Endometrial microvascular endothelial cells (primary cell): ENCODE results near the gene CALCA. TPM values are rescaled to one million over a fixed set of nuclear protein-coding genes. Genes with fewer than 3 reads are reported as not detected.

Experiments
- in situ Hi-C: cut with HindIII; loops from 2 replicates; pipeline ENCODE4 v1.10.0; 2017; ENCODE audit warnings: low sequenced_read_pairs, low pct_unique_long_range_greater_than_20kb; ENCODE audit errors: inconsistent ontology term
- total RNA-seq: library from RNA; depleted of rRNA; stranded (reverse); fragments of >200 nt; gene quantifications from one replicate; pipeline ENCODE4 v1.2.3, GENCODE V29; 2015; ENCODE audit errors: inconsistent ontology term

Gene CALCA
- total RNA-seq, 1 donor from 2014 or later, result not detected

DNA sequence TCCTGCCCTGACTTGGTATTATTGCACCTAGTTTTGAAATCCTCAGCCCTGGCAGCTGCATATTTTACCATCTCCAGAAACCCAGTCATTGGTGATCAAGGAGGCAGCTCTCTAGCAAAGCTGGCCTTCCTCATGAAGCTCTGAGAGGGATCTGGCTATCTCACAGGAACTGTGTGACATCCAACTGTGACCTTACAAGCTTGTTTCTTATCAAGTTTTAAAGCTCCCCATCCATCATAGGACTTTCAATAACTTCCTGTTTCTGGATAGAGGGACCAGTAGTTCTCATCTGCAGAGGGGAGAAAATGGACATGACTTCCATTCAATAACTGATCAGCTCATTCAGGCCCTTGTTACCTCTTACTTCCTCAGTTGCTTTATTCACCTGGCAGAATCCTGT lies 18.2 kb downstream of the CALCA start:
- in situ Hi-C loops, result no loop called here

- in situ Hi-C loops, result no loop called here
These were observed 22.6 kb downstream of the CALCA start for GRCh38 chr11:14949437-14950147.

DNA sequence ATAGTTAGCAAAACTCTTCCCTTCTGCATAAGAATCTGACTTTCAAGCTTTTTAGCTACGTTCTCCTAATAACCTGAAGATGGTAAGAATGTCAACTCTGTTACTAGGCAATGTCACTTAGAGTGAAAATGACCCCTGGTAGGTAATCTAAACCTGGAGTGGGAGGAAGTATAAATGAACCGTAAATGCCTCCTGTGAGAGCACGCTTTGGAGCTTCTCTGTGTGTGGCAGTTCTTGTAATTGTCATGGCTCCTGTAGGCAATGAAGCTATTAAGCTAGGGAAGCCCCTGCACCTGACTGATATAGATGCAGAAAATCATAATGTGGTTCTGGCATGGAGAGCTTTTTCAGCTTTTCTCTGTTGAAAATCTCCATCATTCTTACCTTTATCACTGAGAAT lies 29.4 kb downstream of the CALCA start:
- in situ Hi-C loops, result no loop called here

GRCh38 chr11:14938936-14939335 lies 33.2 kb downstream of the CALCA start:
- in situ Hi-C loops, result no loop called here

DNA sequence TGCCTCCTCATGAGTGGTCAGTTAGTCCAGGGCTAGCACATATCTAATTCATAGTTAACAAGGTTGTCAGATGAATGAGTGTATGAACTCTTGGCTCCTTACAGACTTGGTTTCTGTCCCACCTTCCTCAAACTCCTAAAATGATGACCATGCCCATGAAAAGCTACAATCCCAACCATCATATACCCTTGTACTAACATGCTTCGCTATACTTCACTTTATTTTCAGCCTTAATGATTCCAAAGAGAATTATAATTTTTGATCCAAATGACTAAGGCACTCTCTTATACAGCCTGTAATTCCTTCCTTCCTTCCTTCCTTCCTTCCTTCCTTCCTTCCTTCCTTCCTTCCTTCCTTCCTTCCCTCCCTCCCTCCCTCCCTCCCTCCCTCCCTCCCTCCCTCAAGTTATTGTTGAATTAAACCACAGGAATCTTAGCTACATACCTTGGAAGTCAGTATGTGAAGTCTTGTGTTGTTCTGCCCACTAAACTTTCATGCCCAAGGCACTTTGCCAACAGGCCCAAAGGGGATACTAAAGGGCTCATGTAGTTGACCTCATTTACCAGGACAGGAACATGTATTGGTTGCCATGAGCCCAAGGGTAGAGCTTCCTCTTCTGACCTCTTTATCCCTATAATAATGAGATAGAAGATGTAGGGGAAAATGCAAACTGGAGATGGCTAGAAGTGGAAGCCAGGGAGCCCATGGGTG lies 37.4 kb downstream of the CALCA start:
- in situ Hi-C loops, result no loop called here

DNA sequence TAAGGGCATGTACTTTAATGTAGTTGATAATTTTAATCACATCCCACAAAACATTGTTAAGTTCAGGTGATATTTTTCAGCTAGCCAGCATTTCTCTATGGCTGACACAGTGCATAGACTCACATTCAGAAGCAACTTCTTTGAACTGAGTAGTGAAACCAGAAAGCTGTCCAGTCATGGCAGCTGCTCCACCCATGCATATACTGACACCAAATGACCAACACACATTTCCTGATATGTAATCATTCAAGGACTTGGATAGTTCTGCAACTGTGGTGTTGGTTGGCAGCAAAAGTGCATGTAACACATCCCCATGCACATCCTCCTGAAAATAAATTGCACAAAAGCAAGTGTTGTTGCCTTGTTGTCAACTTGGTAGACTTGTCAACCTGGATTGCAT lies 39.7 kb downstream of the CALCA start:
- in situ Hi-C loops, result no loop called here

DNA sequence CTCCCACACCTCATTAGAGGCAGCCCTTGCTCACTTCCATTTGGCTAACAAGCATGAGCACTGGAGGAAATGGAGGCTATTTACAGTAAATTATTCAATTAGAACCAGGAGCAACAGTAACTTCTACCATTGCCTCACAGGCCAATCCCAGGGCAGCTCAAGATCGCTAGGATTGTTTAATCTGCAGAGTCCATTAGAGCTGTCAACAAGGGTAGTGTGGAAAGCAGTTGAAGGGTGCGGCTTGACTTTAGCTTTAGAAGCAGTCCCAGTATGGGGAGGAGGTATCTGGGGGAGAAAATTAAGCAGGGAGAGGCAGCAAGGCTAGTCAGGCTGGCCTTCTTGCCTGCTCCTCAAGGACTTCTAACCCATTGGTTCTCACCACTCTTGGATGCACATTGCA lies 41.8 kb downstream of the CALCA start:
- in situ Hi-C loops, result no loop called here

DNA sequence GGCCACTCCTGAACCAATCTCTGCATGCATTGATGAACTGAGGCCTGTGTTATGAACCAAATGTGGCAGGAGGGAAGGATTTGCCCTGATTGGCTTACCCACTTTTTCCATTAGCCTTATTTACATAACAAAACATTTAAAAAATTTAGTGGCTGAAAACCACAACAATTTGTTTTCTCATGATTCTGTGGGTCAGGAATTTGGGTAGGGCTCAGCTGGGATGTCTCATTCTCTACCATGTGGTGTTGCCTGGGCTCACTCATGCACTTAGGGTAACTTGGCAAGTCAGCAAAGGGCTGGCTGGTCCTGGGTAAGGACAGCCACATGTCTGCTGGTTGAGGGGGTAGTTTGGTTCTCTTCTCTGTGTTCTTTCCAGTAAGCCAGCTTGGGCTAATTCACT lies 45.0 kb downstream of the CALCA start:
- in situ Hi-C loops, result no loop called here

DNA sequence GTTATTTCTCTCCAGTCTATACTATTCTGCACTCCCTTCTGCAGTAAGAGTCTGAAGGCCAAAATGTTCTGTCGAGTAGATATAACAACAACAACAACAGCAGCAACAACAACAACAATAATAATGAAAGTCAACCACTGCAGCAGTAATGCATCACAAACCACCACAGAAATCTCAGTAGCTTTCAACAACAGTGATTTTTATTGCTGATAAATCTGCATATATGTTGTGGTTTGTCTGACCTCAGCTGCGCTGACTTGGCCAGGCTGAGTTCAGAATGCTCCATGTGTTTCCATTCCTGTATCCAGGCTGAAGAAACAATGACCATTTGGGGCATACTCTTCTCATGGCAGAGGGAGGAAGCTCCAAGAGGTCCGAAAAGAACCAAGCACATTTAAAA lies 47.8 kb downstream of the CALCA start:
- in situ Hi-C loops, result no loop called here

Other genes starting within 250 kb of the CALCA start
- 12.4 TPM for gene CYP2R1, start 80.1 kb downstream of the CALCA start, total RNA-seq
- gene CALCB, start 101.2 kb upstream of the CALCA start, total RNA-seq, result not detected
- gene INSC, start 142.6 kb upstream of the CALCA start, total RNA-seq, result 0.19 TPM